K562 (cell line): ENCODE data around the gene BTN3A1. TPM values are rescaled to one million over a fixed set of nuclear protein-coding genes. Genes with fewer than 3 reads are reported as not detected.

Source experiments
- ARHGAP35 ChIP-seq: fragments of 450-650 bp; IDR thresholded peaks from 2 replicates; pipeline ENCODE4 v1.6.1; 2018; ENCODE audit not compliant: partially characterized antibody
- ARNT ChIP-seq, 2 experiments: fragments of 450-650 bp; IDR thresholded peaks; 2 replicates each; pipeline ENCODE4 v1.6.1; 2016; ENCODE audit warnings: mild to moderate bottlenecking in 1 of 2
- HSF4 ChIP-seq: fragments of 250-450 bp; sonication (Bioruptor Pico); IDR thresholded peaks from 2 replicates; pipeline ENCODE4 v2.1.2; 2022; ENCODE audit warnings: mild to moderate bottlenecking, moderate library complexity, borderline replicate concordance
- LEF1 ChIP-seq: fragments of 450-650 bp; IDR thresholded peaks from 2 replicates; pipeline ENCODE4 v1.6.1; 2016; ENCODE audit warnings: mild to moderate bottlenecking
- MYC ChIP-seq, 2 experiments: fragments of 250-450 bp in 1 of 2; sonication (Bioruptor Pico) in 1 of 2; IDR thresholded peaks; 2 replicates each; pipeline versions ENCODE4 v1.5.1 to v1.6.1; 2012 to 2021; ENCODE audit warnings: low read depth in 2 of 2, borderline replicate concordance in 1 of 2, improper control_type of control experiment in 1 of 2, low read length in 1 of 2, mild to moderate bottlenecking in 1 of 2, moderate library complexity in 1 of 2
- NCOR1 ChIP-seq: fragments of 450-650 bp; IDR thresholded peaks from 2 replicates; pipeline ENCODE4 v1.6.1; 2016; ENCODE audit warnings: mild to moderate bottlenecking, moderate library complexity
- ZNF408 ChIP-seq: fragments of 250-450 bp; sonication (Bioruptor Pico); IDR thresholded peaks from 2 replicates; pipeline ENCODE4 v1.4.0; 2020; ENCODE audit warnings: low read depth, mild to moderate bottlenecking, moderate library complexity
- ZNF717 ChIP-seq: fragments of 250-450 bp; sonication (Bioruptor Pico); IDR thresholded peaks from 2 replicates; pipeline ENCODE4 v1.5.0; 2021
- polyA plus RNA-seq, 8 experiments: library from polyadenylated mRNA; depleted of rRNA in 4 of 8; stranded (reverse) in 5 of 8; unstranded in 3 of 8; fragments of >200 nt; fragmentation: Nextera tagmentation in 2 of 8; fragmentation: Illumina TruSeq in 1 of 8; extraction: Ambion mirVana in 2 of 8; extraction: Trizol in 1 of 8; gene quantifications; 2 replicates each; pipeline versions ENCODE4 v1.2.1 to v1.2.3, GENCODE V29; 2011 to 2014; ENCODE audit warnings: inconsistent platforms in 1 of 8, missing spikeins in 1 of 8
- total RNA-seq, 7 experiments: library from RNA; depleted of rRNA in 6 of 7; stranded (reverse); fragments of >200 nt in 6 of 7; fragmentation: Illumina TruSeq in 2 of 7; extraction: Trizol in 2 of 7; gene quantifications; 2 replicates each; pipeline versions ENCODE4 v1.2.1 to v1.2.3, GENCODE V29; 2011 to 2021; ENCODE audit warnings: low replicate concordance in 1 of 7
- TF ChIP-seq, protein P1 (sequence below): fragments of 450-650 bp; IDR thresholded peaks from 2 replicates; pipeline ENCODE4 v1.6.1; 2016; ENCODE audit warnings: mild to moderate bottlenecking, moderate library complexity
- TF ChIP-seq, protein P2 (sequence below): fragments of 250-450 bp; sonication (Bioruptor Pico); IDR thresholded peaks from 2 replicates; pipeline ENCODE4 v1.9.0; 2021; ENCODE audit warnings: mild to moderate bottlenecking
- TF ChIP-seq, protein P3 (sequence below): fragments of 450-650 bp; formaldehyde crosslinking; IDR thresholded peaks from 2 replicates; pipeline ENCODE4 v1.4.0; 2020; ENCODE audit warnings: mild to moderate bottlenecking

Gene BTN3A1
- total and polyA plus RNA-seq, 9 of the 15 experiments (the other 6 are each of a cell fraction or from before 2014, with no cell fraction given) = 0.84 to 8.5 (median 3.9) TPM

GRCh38 chr6:26400626-26401025, 1.4 kb upstream of the BTN3A1 start (continued):
- TF ChIP-seq, protein P1, sequence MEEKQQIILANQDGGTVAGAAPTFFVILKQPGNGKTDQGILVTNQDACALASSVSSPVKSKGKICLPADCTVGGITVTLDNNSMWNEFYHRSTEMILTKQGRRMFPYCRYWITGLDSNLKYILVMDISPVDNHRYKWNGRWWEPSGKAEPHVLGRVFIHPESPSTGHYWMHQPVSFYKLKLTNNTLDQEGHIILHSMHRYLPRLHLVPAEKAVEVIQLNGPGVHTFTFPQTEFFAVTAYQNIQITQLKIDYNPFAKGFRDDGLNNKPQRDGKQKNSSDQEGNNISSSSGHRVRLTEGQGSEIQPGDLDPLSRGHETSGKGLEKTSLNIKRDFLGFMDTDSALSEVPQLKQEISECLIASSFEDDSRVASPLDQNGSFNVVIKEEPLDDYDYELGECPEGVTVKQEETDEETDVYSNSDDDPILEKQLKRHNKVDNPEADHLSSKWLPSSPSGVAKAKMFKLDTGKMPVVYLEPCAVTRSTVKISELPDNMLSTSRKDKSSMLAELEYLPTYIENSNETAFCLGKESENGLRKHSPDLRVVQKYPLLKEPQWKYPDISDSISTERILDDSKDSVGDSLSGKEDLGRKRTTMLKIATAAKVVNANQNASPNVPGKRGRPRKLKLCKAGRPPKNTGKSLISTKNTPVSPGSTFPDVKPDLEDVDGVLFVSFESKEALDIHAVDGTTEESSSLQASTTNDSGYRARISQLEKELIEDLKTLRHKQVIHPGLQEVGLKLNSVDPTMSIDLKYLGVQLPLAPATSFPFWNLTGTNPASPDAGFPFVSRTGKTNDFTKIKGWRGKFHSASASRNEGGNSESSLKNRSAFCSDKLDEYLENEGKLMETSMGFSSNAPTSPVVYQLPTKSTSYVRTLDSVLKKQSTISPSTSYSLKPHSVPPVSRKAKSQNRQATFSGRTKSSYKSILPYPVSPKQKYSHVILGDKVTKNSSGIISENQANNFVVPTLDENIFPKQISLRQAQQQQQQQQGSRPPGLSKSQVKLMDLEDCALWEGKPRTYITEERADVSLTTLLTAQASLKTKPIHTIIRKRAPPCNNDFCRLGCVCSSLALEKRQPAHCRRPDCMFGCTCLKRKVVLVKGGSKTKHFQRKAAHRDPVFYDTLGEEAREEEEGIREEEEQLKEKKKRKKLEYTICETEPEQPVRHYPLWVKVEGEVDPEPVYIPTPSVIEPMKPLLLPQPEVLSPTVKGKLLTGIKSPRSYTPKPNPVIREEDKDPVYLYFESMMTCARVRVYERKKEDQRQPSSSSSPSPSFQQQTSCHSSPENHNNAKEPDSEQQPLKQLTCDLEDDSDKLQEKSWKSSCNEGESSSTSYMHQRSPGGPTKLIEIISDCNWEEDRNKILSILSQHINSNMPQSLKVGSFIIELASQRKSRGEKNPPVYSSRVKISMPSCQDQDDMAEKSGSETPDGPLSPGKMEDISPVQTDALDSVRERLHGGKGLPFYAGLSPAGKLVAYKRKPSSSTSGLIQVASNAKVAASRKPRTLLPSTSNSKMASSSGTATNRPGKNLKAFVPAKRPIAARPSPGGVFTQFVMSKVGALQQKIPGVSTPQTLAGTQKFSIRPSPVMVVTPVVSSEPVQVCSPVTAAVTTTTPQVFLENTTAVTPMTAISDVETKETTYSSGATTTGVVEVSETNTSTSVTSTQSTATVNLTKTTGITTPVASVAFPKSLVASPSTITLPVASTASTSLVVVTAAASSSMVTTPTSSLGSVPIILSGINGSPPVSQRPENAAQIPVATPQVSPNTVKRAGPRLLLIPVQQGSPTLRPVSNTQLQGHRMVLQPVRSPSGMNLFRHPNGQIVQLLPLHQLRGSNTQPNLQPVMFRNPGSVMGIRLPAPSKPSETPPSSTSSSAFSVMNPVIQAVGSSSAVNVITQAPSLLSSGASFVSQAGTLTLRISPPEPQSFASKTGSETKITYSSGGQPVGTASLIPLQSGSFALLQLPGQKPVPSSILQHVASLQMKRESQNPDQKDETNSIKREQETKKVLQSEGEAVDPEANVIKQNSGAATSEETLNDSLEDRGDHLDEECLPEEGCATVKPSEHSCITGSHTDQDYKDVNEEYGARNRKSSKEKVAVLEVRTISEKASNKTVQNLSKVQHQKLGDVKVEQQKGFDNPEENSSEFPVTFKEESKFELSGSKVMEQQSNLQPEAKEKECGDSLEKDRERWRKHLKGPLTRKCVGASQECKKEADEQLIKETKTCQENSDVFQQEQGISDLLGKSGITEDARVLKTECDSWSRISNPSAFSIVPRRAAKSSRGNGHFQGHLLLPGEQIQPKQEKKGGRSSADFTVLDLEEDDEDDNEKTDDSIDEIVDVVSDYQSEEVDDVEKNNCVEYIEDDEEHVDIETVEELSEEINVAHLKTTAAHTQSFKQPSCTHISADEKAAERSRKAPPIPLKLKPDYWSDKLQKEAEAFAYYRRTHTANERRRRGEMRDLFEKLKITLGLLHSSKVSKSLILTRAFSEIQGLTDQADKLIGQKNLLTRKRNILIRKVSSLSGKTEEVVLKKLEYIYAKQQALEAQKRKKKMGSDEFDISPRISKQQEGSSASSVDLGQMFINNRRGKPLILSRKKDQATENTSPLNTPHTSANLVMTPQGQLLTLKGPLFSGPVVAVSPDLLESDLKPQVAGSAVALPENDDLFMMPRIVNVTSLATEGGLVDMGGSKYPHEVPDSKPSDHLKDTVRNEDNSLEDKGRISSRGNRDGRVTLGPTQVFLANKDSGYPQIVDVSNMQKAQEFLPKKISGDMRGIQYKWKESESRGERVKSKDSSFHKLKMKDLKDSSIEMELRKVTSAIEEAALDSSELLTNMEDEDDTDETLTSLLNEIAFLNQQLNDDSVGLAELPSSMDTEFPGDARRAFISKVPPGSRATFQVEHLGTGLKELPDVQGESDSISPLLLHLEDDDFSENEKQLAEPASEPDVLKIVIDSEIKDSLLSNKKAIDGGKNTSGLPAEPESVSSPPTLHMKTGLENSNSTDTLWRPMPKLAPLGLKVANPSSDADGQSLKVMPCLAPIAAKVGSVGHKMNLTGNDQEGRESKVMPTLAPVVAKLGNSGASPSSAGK = peak; percentile 81
- TF ChIP-seq, protein P2, sequence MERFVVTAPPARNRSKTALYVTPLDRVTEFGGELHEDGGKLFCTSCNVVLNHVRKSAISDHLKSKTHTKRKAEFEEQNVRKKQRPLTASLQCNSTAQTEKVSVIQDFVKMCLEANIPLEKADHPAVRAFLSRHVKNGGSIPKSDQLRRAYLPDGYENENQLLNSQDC (CRISPR knock-in tag) = no peak
- no peak for TF ChIP-seq ARNT (IDR thresholded peaks at IDR 0.05)
- TF ChIP-seq ARHGAP35 = no peak
- TF ChIP-seq, protein P3, sequence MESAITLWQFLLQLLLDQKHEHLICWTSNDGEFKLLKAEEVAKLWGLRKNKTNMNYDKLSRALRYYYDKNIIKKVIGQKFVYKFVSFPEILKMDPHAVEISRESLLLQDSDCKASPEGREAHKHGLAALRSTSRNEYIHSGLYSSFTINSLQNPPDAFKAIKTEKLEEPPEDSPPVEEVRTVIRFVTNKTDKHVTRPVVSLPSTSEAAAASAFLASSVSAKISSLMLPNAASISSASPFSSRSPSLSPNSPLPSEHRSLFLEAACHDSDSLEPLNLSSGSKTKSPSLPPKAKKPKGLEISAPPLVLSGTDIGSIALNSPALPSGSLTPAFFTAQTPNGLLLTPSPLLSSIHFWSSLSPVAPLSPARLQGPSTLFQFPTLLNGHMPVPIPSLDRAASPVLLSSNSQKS (CRISPR knock-in tag) = no peak
- TF ChIP-seq ZNF717 (CRISPR knock-in tag) = no peak
- TF ChIP-seq LEF1 = no peak
- no peak for TF ChIP-seq ZNF408 (CRISPR knock-in tag)
- TF ChIP-seq MYC (IDR thresholded peaks at IDR 0.05; ENCODE audit: low read depth, low read length) = peak; percentile 59; the same call in 1 of the 2 replicates
- TF ChIP-seq MYC (CRISPR knock-in tag; IDR thresholded peaks at IDR 0.05; ENCODE audit: borderline replicate concordance, low read depth) = 0 out of 2 replicates have a peak, but pooled peaks have one; percentile 27
- no peak for TF ChIP-seq HSF4
- no peak for TF ChIP-seq NCOR1
